Measurements from ENCODE around the gene FAM83D. TPM values are rescaled to one million over a fixed set of nuclear protein-coding genes. Genes with fewer than 3 reads are reported as not detected.

Gene FAM83D, protein sequence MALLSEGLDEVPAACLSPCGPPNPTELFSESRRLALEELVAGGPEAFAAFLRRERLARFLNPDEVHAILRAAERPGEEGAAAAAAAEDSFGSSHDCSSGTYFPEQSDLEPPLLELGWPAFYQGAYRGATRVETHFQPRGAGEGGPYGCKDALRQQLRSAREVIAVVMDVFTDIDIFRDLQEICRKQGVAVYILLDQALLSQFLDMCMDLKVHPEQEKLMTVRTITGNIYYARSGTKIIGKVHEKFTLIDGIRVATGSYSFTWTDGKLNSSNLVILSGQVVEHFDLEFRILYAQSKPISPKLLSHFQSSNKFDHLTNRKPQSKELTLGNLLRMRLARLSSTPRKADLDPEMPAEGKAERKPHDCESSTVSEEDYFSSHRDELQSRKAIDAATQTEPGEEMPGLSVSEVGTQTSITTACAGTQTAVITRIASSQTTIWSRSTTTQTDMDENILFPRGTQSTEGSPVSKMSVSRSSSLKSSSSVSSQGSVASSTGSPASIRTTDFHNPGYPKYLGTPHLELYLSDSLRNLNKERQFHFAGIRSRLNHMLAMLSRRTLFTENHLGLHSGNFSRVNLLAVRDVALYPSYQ
- total RNA-seq: 1 to 10 TPM; 2.1 to 3.3 TPM
- 1.6 to 6.7 reads per million in 2 donors for total RNA-seq

DNA sequence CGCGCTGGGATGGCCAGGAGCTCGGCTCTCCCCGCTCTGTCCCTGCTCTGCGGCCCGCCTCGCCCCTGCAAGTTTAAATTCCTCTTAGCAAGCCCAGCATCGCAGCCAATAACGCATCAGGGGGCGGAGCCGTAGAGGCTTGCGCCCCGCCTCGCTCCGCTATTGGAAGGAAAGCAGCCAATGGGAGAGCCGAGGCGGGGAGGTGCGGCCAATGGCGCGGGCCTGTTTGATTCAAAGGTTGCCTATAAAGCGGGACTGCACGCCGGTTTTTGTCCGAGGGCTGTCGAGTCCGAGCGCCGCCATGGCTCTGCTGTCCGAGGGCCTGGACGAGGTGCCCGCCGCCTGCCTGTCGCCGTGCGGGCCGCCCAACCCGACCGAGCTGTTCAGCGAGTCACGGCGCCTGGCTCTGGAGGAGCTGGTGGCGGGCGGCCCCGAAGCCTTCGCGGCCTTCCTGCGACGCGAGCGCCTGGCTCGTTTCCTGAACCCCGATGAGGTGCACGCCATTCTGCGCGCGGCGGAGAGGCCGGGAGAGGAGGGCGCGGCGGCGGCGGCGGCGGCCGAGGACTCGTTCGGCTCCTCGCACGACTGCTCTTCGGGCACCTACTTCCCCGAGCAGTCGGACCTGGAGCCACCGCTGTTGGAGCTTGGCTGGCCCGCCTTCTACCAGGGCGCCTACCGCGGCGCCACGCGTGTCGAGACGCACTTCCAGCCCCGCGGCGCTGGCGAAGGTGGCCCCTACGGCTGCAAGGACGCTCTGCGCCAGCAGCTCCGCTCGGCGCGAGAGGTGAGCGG is at the start of gene FAM83D:
TSS of gene FAM83D (plus strand) at position 276 of the 792 bp plus-strand sequence. CDS start at position 302, 26 bp downstream.
- Mint-ChIP-seq H3K27me3 (no peaks in the 10 kb centered on the region), H3K36me3 (ENCODE audit: low read depth) (no peaks in the 10 kb centered on the region), H3K4me3 (peak within 1 kb of the TSS; percentile 84), H3K27ac (peak within 1 kb of the TSS; percentile 75), H3K4me1 (peaks cover 17% of the 10 kb centered on the region)
- peak; percentile 96 for ATAC-seq
- H3K9me3 ChIP-seq (ENCODE audit: control insufficient read depth, low read length, poor library complexity, severe bottlenecking): no peaks in the 10 kb centered on the region
- peak; percentile 86 to 93 (median 92) for DNase-seq

DNA sequence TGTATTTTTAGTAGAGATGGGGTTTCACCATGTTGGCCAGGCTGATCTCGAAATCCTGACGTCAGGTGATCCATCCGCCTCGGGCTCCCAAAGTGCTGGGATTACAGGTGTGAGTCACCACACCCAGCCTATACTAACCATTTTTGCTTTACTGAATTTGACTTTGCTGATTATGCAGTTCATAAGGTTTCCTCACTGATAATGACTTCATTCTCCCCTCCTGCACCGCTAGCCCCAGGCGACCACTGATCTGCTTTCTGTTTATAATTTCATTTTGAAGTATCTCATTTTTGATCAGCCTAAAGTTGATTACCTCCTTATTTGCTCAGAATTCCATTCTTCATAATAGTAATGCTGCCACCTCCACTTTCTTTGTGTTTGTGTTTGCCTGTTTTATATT is 48.7 kb upstream of the FAM83D start:
- DNase-seq (no peak), ATAC-seq (no peak)
- Mint-ChIP-seq H3K4me3 (no peak overlapping the region), H3K27ac (peak overlapping the region; percentile 93), H3K27me3 (no peaks in the 10 kb centered on the region), H3K4me1 (peaks cover 73% of the 10 kb centered on the region), H3K36me3 (ENCODE audit: low read depth) (peaks cover 4% of the 10 kb centered on the region)
- H3K9me3 ChIP-seq (ENCODE audit: control insufficient read depth, low read length, poor library complexity, severe bottlenecking): no peaks in the 10 kb centered on the region

DNA sequence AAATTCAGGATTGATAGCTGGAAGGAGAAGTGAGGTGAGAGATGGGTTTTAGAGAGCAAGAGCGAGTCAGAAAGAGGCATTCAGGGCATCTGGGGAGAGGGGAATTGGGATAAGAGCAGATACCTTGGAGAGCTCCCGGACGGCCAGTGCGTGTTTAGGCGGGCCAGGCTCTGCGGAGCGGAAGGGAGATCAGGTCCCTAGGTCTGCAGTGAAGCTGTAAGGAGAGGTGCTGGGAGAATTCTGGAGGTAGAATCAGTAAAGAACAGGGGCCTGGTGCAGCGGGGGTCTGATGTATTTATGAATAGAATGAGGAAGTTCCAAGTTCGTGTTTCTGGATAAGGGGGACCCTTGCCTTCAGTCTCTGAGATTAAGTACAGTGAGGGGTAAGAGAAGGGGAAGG is 47.4 kb upstream of the FAM83D start:
- ATAC-seq (no peak), DNase-seq (no peak)
- Mint-ChIP-seq H3K4me3 (peak overlapping the region; percentile 43), H3K27me3 (no peaks in the 10 kb centered on the region), H3K36me3 (ENCODE audit: low read depth) (peaks cover 8% of the 10 kb centered on the region), H3K4me1 (peaks cover 66% of the 10 kb centered on the region), H3K27ac (peak overlapping the region; percentile 93)
- no peaks in the 10 kb centered on the region for H3K9me3 ChIP-seq (ENCODE audit: control insufficient read depth, low read length, poor library complexity, severe bottlenecking)

DNA sequence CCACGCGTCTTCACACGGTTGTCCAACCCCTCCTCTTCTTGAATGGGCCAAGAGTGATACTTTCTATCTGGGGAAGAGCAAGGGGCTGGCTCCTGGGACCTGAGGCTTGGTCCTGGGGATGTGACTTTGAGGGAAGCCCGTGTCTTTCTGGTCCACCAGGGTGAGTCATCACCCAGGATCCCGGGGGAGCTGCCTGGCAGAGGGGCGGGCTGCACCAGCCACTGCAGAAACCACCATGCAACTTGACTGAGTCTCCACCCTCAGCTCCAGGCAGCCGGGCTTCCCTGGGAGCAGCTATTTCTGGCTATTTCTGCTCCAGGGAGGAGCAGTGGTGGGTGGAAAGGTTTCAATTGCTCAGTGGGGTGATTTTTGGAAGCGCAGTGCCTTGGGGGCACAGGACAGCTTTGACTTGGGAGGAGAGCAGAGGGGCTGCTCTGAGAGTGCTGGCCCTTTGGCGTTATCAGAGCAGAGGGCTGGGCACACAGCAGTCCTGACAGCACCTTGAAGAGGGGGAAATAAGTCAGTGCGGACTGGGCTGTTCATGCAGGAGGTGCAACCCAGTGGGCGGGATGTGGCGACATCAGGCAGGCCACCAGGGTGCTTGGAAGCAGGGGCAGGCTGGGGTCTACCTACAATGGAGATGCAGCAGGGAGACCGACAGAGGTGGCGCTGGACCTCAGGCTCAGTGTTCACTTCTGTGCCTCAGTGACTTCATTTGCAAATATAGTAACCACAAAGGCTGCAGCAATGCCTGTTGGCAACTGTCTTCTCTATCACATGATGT is 45.1 kb upstream of the FAM83D start:
- no peaks in the 10 kb centered on the region for H3K9me3 ChIP-seq (ENCODE audit: control insufficient read depth, low read length, poor library complexity, severe bottlenecking)
- no peak for DNase-seq
- peaks cover 8% of the 10 kb centered on the region for H3K36me3 Mint-ChIP-seq (ENCODE audit: low read depth)
- ATAC-seq: no peak
- H3K4me3 Mint-ChIP-seq: no peak overlapping the region
- H3K27me3 Mint-ChIP-seq: no peaks in the 10 kb centered on the region
- H3K27ac Mint-ChIP-seq: peak overlapping the region; percentile 93
- peaks cover 45% of the 10 kb centered on the region for H3K4me1 Mint-ChIP-seq

DNA sequence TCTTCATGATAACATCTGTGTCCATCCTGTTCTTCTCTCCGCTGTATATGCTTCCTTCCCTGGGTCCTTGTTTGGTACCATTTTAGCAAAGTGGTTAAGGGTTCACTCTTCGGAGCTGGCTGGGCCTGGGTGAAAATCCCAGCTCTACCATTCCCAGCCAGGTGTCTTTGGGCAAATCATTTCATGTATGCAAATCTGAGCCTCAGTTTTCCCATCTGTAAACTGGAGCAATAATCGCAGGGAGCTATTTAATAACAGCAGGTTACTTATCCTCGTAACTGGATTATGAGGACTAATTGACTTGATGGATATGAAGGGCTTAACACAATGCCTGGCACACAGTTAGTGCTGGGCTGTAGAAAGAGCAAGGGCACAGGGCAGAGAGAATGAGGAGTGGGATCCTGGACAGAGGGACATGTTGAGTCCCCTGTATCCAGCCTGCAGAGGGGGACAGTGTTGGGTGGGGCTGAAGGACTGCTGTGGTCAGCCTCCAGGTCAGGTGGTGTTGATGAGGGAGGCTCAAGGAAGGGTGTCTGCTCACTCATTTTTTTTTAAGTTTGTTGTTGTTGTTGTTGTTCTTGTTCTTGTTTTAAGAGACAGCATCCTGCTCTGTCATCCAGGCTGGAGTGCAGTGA is 44.3 kb upstream of the FAM83D start:
- H3K4me3 Mint-ChIP-seq: peak overlapping the region; percentile 72
- ATAC-seq (no peak), DNase-seq (no peak)
- no peaks in the 10 kb centered on the region for H3K27me3 Mint-ChIP-seq
- H3K9me3 ChIP-seq (ENCODE audit: control insufficient read depth, low read length, poor library complexity, severe bottlenecking): no peaks in the 10 kb centered on the region
- peaks cover 8% of the 10 kb centered on the region for H3K36me3 Mint-ChIP-seq (ENCODE audit: low read depth)
- peak overlapping the region; percentile 93 for H3K27ac Mint-ChIP-seq
- H3K4me1 Mint-ChIP-seq: peaks cover 42% of the 10 kb centered on the region

DNA sequence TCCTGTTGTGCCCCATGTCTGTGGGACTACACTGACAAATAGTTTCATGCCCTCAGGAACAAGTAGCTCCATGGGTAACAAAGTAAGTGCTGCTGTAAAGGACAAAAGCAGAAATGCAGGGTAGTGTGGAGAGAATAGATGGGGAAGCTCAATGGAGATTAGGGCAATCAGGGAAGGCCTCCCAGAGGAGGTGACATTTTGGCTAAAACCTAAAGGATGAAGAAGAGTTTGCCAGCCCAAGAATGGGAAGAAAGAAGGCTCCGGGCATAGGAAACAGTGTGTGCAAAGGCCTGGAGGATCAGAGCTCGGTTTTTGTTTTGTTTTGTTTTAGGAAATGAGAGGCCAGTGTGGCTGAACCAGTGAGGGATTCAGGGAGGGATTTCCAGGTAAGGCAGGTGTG is 43.6 kb upstream of the FAM83D start:
- H3K27me3 Mint-ChIP-seq: no peaks in the 10 kb centered on the region
- no peak for ATAC-seq
- peak overlapping the region; percentile 93 for H3K27ac Mint-ChIP-seq
- H3K4me1 Mint-ChIP-seq: peaks cover 38% of the 10 kb centered on the region
- DNase-seq: no peak
- no peaks in the 10 kb centered on the region for H3K9me3 ChIP-seq (ENCODE audit: control insufficient read depth, low read length, poor library complexity, severe bottlenecking)
- peak overlapping the region; percentile 72 for H3K4me3 Mint-ChIP-seq
- H3K36me3 Mint-ChIP-seq (ENCODE audit: low read depth): peaks cover 8% of the 10 kb centered on the region

DNA sequence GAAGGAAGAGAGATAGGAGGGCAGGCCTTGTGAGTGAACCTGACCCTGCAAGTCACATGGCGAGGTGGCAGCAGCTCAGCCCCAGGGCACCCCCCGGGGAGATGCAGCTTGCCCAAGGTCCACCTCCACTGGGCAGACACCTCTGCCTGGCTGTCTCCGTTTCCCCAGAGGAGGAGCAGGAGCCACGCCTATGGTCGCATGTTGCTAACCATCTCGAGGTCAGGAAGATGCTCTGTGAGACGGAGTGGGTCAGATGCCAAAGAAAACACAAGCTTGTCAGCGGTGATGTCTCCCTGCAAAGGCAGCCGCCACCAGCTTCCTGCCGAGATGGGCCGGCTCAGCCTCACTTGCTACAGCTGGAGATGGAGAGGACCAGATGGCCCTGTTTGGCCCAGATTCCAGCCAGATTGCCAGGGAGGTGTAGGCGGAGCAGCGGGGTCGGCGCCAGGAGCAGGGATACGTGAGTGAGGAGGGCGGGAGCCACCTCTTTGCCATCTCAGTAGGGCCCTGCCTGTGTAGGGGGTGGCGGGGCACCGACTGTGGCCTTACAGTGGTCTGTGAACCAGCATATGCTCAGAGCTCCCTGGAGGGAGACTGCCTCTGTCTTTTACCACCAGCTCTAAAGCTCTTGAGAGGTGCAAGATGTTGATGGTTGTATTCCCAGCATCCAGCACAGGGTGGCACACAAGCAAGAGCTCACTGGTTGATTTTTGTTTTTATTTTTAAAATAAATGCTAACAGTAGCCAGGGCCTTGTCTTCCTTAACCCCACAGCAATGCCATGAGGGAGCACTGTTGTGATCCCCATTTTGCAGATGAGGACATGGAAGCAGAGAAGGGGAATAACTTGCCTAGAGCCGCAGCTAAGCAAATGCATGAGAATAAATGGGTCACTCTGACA is 42.9 kb upstream of the FAM83D start:
- H3K36me3 Mint-ChIP-seq (ENCODE audit: low read depth): peaks cover 8% of the 10 kb centered on the region
- H3K4me1 Mint-ChIP-seq: peaks cover 33% of the 10 kb centered on the region
- no peaks in the 10 kb centered on the region for H3K9me3 ChIP-seq (ENCODE audit: control insufficient read depth, low read length, poor library complexity, severe bottlenecking)
- ATAC-seq (peak; percentile 32), DNase-seq (no peak)
- peak overlapping the region; percentile 72 for H3K4me3 Mint-ChIP-seq
- no peaks in the 10 kb centered on the region for H3K27me3 Mint-ChIP-seq
- peak overlapping the region; percentile 93 for H3K27ac Mint-ChIP-seq

DNA sequence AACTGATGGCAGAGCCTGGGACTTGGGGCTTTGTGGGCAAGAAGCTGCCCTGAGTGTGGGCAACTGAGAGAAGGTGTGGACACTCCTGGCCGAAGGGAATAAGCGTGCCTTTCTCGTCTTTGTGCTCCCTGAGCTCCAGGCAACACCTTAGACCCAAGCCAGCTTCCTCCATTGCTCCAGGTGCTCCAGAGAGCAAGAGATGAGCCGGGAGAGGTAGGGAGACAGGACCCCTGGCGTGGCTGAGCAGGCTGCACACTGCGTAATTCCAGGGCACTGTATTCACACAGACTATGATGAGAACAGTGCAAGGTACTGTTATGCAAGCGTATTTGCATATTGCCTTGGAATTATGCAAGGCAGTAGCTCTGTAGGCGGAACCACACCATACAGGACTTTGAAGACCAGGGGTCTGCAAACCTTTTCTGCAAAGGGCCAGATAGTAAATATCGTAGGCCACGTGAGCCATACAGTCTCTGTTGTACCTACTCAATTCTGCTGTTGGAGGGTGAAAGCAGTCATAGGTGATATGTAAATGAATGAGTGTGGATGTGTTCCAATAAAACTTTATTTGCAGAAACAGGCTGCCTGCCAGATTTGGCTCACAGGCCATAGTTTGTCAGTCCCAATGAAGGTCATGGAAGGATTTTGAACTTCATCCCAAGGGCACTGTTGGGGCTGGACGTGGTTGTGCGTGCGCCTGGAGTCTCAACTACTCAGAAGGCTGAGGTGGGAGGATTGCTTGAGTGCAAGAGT is 42.1 kb upstream of the FAM83D start:
- no peaks in the 10 kb centered on the region for H3K27me3 Mint-ChIP-seq
- H3K36me3 Mint-ChIP-seq (ENCODE audit: low read depth): peaks cover 5% of the 10 kb centered on the region
- DNase-seq (no peak), ATAC-seq (no peak)
- H3K9me3 ChIP-seq (ENCODE audit: control insufficient read depth, low read length, poor library complexity, severe bottlenecking): no peaks in the 10 kb centered on the region
- H3K4me1 Mint-ChIP-seq: peaks cover 27% of the 10 kb centered on the region
- H3K4me3 Mint-ChIP-seq: no peak overlapping the region
- H3K27ac Mint-ChIP-seq: peak overlapping the region; percentile 93

DNA sequence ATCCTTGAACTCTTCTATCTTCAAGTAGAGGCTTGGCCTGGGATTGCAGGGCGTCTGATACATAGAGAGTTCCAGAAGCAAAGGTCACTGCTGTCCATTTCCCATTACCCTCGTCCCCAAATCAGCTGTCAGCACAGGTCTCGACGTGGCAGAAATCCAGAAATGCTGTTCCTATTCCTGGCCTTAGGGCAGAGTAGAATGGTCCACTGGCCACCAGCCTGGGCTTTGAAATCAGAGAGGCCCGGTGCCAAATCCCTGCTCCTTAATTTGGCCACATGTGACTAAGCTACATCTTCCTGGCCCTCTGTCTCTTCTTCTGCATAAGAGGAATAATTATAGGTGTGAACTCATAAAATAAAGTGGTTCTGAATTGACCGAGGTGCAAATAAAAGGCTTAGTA is 40.9 kb upstream of the FAM83D start:
- H3K9me3 ChIP-seq (ENCODE audit: control insufficient read depth, low read length, poor library complexity, severe bottlenecking): no peaks in the 10 kb centered on the region
- H3K4me3 Mint-ChIP-seq: no peak overlapping the region
- H3K27me3 Mint-ChIP-seq: no peaks in the 10 kb centered on the region
- H3K4me1 Mint-ChIP-seq: peaks cover 33% of the 10 kb centered on the region
- no peak for DNase-seq
- no peak for ATAC-seq
- H3K36me3 Mint-ChIP-seq (ENCODE audit: low read depth): peaks cover 7% of the 10 kb centered on the region
- H3K27ac Mint-ChIP-seq: no peak overlapping the region

DNA sequence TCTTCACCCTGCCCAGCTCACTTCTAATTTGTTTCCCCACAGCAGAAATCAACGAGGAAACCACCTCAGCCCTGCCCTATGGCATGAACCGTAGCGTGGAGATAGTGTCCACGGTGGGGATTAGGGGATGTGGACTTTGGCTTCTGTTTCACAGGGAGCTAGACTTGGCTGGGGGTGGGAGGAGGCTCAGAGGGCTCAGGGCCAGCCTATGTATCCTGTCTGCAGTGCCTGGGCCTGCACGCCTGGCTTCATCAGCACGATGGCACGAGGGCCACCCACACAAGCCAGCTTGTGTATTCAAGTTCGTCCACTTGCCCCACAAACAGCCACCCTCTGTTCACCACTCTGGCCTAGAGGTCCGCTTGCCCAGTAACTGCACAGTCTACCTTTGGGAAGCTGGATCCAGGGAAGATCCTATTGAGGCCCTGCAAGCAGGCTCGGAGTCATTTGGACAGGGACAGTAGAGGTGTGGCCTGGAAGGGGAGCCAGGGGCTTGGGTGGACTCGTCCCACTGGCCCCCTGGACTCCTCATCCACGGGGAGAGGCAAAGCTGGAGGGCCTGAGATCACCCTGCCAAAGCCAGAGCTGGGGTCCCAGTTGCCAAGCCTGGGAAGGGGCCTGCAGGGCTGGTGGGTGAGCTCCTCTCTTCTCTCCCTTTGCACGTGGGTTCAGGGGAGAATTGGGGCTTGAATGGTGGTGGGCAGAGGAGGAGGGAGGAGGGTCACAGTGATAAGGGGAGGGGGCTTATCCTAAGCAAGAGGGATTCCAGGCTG is 38.0 kb upstream of the FAM83D start:
- ATAC-seq (no peak), DNase-seq (no peak)
- Mint-ChIP-seq H3K27ac (peak overlapping the region; percentile 29), H3K4me1 (peaks cover 19% of the 10 kb centered on the region), H3K36me3 (ENCODE audit: low read depth) (peaks cover 2% of the 10 kb centered on the region), H3K27me3 (no peaks in the 10 kb centered on the region), H3K4me3 (no peak overlapping the region)
- no peaks in the 10 kb centered on the region for H3K9me3 ChIP-seq (ENCODE audit: control insufficient read depth, low read length, poor library complexity, severe bottlenecking)

DNA sequence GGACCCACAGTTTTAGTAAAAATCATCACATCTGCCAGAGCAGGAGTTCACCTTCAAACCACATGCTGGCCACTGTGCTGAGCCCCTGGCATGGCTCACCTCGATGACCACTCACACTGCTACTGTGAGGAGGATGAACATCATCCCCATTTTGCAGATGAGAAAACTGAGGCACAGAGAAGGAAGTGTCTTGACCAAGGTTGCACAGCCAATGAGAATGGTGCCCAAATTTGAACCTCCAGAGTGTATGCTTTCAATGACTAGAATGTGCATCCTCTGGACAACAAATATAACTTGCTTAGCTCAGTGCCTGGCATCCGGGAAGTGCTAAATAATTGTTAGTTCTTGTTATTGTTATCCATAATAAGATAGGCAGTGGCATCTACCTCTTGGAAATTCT is 37.2 kb upstream of the FAM83D start:
- peaks cover 2% of the 10 kb centered on the region for H3K36me3 Mint-ChIP-seq (ENCODE audit: low read depth)
- H3K27me3 Mint-ChIP-seq: no peaks in the 10 kb centered on the region
- DNase-seq (no peak), ATAC-seq (no peak)
- H3K9me3 ChIP-seq (ENCODE audit: control insufficient read depth, low read length, poor library complexity, severe bottlenecking): no peaks in the 10 kb centered on the region
- H3K4me3 Mint-ChIP-seq: no peak overlapping the region
- peak overlapping the region; percentile 88 for H3K27ac Mint-ChIP-seq
- peaks cover 24% of the 10 kb centered on the region for H3K4me1 Mint-ChIP-seq
